Measurements from ENCODE around the gene KIAA0513.
A peak's percentile ranks its signal among the peaks of the same experiment; 100 is the strongest.
"Not testable (repeated sequence)": the region's sequence is repeated elsewhere in the genome, so short reads cannot be mapped to it uniquely, and the experiment has no call there.

Gene KIAA0513

GRCh38 chr16:85113913-85114312 lies 86.3 kb downstream of the KIAA0513 start:
- no peak for DNase-seq (ENCODE audit: low read depth)

GRCh38 chr16:85114909-85115567 lies 87.4 kb downstream of the KIAA0513 start:
- peak; percentile 85 for DNase-seq (ENCODE audit: low read depth)

DNA sequence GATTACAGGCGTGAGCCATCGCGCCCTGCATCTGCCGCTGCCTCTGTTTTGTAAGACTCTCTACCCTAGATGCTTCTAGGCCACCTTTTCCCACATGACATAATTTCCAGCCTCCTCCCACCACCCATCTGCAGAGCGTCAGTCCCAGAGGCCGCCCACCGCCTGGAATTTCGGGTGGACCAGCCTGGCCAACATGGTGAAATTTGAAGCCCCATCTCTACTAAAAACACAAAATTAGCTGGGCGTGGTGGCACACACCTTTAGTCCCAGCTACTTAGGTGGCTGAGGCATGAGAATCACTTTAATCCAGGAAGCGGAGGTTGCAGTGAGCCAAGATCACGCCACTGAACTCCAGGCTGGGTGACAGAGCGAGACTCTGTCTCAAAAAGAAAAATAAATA lies 89.8 kb downstream of the KIAA0513 start:
- no peak for DNase-seq (ENCODE audit: low read depth)

GRCh38 chr16:85120006-85120340 lies 92.4 kb downstream of the KIAA0513 start:
- DNase-seq (ENCODE audit: low read depth), result no peak

- DNase-seq (ENCODE audit: low read depth), result not testable (repeated sequence)
These were observed 95.8 kb downstream of the KIAA0513 start for GRCh38 chr16:85123441-85123840.

GRCh38 chr16:85123891-85124635 lies 96.5 kb downstream of the KIAA0513 start:
- no peak for DNase-seq (ENCODE audit: low read depth)

GRCh38 chr16:85124636-85125346 lies 97.2 kb downstream of the KIAA0513 start:
- no peak for DNase-seq (ENCODE audit: low read depth)

DNA sequence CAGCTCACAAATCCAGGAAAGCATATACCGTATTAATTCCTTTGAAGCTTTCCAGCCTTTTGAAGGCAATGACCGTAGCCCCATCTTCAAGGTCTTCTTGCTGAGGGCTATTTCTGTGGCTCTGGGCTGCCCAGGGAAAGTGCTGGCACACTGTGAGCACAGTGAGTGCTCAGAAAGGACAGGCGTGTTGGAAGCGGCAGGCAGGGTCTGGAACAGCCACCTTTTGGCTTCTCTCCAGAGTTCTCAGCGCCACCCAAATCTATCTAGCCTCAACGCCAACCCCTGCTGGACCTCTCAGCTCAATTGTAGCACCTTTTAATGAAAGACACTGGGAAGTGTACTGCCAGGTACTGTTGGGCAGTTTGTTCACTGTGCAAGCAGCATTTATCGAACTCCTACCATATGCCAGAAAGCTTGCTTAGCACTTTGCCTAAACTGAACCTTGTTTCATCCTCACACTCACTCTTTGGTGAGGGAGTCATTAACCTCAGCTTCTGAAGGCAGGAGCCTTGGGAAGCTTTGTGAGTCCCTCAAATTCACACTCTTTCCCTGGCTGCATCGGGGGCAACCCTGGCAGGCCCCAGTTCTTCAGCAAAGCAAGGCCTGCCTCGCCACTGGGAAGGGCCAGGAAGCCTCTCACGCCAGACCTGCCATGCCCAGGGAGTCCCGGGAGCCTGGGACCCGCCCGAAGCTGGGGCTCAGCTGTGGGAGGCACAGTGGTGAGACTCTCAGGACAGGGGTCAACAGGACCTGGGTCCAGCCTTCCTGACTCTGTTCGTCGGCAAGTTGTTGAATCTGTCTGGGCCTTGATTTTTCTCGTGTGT lies 98.2 kb downstream of the KIAA0513 start:
- no peak for DNase-seq (ENCODE audit: low read depth)

- DNase-seq (ENCODE audit: low read depth), result no peak
These were observed 98.8 kb downstream of the KIAA0513 start for GRCh38 chr16:85126394-85126704.

DNA sequence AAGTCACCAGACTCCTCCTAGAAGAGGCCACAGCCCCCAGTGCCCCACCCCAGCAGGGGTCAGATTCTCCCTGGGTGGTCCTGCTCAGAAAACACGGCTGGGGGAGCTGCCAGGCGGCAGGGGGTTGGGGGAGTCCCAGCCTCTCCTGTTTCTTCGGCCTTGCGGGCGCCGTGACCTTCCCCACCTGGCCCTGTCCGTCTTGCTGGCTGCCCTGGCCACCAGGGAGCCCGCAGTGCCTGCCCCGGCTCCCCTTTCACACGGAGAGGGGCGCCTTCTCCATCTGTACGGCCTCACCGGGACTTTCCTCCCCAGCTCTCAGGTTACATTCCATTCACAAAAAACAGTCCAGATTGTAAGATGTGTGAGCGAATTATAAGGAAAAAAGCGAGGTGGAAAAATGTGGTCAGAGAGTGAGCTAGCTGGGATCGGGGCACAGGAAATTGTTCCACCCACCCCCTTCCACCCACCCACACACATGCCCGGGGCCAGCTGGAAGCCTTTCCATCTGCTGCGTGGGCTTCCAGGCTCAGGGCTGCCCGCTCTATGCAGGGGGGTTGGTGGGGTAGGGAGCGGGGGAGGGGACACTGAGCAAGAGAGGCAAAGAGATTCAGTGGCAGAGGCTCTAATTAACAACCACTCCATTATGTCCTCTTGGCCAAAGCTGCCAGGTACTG lies 99.2 kb downstream of the KIAA0513 start:
- DNase-seq (ENCODE audit: low read depth), result peak; percentile 28

- DNase-seq (ENCODE audit: low read depth), result no peak
These were observed 99.8 kb downstream of the KIAA0513 start for GRCh38 chr16:85127379-85127723.

DNA sequence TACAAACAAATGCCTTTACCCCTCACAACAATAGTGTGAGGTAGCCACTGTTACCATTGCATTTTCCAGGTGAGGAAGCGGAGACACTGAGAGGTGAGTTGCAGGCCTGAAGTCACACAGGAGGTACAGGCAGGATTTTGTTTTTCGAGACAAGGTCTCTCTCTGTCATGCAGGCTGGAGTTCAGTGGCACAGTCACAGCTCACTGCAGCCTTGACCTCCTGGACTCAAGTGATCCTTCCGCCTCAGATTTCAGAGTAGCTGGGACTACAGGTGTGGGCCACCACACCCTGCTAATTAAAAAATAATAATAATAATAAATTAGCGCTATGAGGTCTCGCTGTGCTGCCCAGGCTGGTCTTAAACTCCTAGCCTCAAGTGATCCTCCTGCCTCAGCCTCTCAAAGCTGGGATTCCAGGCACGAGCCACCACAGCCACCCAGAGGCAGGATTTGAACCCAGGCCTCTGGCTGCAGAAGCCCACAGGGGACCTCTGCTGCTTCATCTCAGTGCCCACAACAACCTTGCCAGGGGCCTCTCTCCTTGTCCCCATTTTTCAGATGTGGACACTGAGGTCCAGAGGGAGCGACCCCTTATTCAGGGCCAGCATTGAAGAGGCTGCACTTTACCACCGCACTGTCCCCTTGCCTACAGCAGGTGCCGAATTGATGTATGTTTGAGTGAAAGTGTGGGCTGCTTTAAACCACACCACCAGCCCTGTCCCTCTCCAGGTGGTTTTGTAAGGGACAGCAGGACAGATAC lies 100.7 kb downstream of the KIAA0513 start:
- no peak for DNase-seq (ENCODE audit: low read depth)

- no peak for DNase-seq (ENCODE audit: low read depth)
These were observed 102.5 kb downstream of the KIAA0513 start for GRCh38 chr16:85129876-85130704.

DNA sequence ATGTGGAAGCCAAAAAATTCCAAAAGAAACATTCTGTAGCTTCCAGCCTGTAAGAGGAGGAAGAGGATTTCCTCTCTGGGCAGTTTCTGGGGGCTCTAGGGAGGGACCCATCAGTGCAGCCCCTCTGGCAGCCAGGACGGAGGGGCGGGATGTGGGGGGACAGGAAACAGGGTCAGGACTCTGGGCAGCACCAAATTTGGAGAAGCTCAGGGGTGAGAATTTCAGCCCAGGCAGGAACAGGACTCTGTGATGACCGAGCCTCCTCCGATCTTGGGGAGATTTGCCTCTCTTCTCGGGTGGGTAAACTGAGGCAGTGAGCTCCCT lies 103.1 kb downstream of the KIAA0513 start:
- no peak for DNase-seq (ENCODE audit: low read depth)

- DNase-seq (ENCODE audit: low read depth), result no peak
These were observed 105.1 kb downstream of the KIAA0513 start for GRCh38 chr16:85132456-85133289.

DNA sequence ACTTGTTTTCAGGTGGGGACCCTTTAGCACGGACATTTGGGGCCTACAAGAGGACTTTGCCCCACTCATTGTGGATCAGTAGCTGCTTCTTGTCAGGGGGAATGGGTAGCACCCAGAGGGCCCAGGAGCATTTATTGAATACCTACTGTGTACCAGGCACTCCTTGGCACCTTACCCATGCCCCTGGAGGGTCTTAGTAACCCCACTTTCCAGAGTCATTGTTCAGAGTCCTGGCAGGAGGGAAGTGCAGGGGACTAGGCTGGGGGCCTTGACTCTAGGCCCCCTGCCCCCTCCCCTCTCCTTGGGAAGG lies 105.7 kb downstream of the KIAA0513 start:
- DNase-seq (ENCODE audit: low read depth), result no peak

DNA sequence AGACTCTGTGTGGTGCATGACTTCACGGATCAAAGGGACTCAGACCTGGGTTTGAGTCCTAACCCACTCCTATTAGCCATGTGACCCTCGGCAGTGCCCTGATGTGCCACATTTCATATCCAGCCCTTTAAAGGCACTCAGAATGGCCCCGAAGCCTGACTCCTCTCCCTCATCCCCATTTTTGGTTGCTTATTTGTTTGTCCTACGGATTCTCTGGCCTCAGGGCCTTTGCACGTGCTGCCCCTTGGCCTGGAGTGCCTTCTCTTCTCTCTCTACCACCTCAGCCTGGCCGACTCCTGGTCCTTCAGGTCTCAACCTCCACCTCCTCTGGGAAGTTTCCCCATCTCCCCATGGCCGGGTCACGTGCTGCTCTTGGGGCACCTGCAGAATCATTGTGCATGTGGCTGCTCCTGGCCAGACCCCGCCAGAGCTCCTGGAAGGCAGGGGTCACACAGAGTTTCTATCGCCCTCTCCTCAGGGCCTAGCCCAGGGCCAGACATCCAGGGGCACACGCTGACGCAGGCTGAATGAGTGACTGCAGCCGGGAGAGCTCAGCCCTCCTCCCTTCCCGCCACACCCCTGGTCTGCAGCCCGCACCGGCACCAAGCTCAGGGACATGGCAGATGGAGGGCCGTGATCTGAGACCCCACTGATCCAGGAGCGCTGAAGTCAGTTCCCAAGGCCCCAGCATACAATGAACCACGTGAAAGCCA lies 106.6 kb downstream of the KIAA0513 start:
- DNase-seq (ENCODE audit: low read depth), result no peak

GRCh38 chr16:85134789-85135142 lies 107.2 kb downstream of the KIAA0513 start:
- DNase-seq (ENCODE audit: low read depth), result no peak

GRCh38 chr16:85136213-85136701 lies 108.7 kb downstream of the KIAA0513 start:
- DNase-seq (ENCODE audit: low read depth), result no peak
